GM12864 (cell line): ENCODE results near the gene ANKS1B.

Source experiments
- DNase-seq: peaks from one replicate; pipeline ENCODE4 v3.0.0-alpha.2; 2011; ENCODE audit warnings: low read depth
- H3K4me3 ChIP-seq: 2 replicates; pipeline ENCODE4 v1.5.1; 2011; ENCODE audit warnings: mild to moderate bottlenecking, low read depth, low read length, control low read depth
- TF ChIP-seq, protein P1 (sequence below): IDR thresholded peaks from 2 replicates; pipeline ENCODE4 v1.5.1; 2011; ENCODE audit warnings: low read depth, mild to moderate bottlenecking, moderate library complexity, low read length, control low read depth, inconsistent platforms; ENCODE audit errors: missing control alignments

ANKS1B gene

DNA sequence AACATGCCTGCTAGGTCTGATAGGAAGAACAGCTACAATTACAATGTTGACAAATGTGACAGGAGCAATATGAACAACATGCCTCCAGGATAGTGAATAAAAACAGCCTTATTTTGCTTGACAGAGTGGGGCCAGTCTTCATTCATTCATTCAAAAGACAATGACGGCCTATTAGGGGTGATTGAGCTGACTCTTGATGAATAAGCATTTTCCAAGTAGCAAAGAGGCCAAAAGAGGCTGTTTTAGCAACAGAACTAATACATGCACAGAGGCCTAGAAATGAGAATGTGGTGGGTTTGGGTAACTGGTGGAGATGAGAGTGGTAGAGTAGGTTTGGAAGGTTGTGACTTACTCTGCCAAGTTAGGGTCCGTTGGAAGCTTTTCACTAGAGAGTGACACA, 1201.3 kb downstream of the ANKS1B start:
- TF ChIP-seq, protein P1, sequence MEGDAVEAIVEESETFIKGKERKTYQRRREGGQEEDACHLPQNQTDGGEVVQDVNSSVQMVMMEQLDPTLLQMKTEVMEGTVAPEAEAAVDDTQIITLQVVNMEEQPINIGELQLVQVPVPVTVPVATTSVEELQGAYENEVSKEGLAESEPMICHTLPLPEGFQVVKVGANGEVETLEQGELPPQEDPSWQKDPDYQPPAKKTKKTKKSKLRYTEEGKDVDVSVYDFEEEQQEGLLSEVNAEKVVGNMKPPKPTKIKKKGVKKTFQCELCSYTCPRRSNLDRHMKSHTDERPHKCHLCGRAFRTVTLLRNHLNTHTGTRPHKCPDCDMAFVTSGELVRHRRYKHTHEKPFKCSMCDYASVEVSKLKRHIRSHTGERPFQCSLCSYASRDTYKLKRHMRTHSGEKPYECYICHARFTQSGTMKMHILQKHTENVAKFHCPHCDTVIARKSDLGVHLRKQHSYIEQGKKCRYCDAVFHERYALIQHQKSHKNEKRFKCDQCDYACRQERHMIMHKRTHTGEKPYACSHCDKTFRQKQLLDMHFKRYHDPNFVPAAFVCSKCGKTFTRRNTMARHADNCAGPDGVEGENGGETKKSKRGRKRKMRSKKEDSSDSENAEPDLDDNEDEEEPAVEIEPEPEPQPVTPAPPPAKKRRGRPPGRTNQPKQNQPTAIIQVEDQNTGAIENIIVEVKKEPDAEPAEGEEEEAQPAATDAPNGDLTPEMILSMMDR = no peak
- H3K4me3 ChIP-seq = no peak overlapping the region
- no peak for DNase-seq

DNA sequence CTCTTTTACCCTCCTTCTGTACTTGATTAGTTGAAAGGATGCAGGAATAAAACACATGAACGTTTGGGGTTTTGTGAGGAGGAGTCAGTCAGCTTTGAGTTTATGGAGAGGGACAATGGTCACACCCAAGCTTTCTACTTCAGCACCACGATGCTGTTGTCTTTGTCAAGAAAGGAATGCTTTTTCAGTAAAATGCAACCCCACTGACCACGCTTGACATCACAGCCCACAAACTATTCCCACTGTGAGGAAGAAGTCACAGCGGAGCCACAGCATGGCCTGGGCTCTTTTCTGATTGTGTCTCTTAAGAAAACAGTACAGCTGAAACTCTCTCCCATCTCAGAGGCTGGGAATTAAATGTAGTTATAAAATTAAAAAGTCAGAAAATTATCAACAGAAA, 1204.5 kb downstream of the ANKS1B start:
- TF ChIP-seq, protein P1 = no peak
- DNase-seq = no peak
- H3K4me3 ChIP-seq = no peak overlapping the region

DNA sequence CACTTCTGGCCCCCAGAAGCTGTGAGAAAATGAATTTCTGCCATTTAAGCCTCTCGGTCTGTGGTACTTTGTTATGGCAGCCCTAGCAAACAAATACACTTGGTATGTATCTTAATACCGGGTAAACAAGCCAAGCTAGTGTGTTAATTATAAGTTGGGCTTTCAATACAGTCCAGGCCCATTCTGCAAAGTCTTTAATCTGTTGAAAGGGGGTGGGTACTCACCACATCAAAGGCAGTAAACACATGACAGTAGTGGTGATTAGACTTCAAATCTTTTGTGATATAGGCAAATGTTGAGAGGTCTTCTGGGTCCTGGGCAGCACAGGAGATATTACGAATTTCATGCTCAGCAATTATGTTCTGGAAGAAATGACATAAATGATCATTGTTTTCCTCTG, 1211.9 kb downstream of the ANKS1B start:
- no peak for DNase-seq
- TF ChIP-seq, protein P1 = no peak
- H3K4me3 ChIP-seq = no peak overlapping the region

DNA sequence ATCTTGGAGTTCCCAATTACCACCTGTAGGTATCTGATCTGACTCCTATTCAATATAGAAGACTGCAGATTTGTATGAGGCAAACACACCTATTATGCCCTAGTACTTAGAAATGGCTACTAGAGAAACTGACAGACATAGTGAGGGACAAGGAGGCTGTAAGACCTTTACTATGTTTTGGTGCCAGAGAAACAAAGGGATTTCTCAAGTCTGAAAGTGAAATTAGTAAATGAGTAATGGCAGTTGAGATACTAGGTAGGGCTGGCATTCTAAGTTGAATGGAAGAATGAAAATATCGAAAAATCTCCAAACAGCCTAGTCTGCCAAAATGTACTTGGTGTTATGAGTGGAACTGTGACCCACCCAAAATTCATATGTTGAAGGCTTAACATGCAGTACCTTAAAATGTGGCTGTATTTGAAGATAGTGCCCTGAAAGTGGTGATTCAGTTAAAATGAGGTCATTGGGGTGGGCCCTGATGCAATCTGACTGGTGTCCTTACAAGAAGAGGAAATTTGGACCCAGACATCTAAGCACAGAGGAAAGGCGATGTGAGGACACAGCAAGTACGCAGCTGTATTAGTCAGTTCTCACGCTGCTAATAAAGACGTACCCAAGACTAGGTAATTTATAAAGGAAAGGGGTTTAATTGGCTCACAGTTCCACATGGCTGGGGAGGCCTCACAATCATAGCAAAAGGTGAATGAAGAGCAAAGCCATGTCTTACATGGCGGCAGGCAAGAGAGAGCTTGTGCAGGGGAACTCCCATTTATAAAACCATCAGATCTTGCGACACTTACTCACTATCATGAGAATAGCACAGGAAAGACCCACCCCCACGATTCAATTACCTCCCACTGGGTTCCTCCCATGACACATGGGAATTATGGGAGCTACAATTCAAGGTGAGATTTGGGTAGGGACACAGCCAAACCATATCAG, 1212.7 kb downstream of the ANKS1B start:
- no peak overlapping the region for H3K4me3 ChIP-seq
- TF ChIP-seq, protein P1 = no peak

DNA sequence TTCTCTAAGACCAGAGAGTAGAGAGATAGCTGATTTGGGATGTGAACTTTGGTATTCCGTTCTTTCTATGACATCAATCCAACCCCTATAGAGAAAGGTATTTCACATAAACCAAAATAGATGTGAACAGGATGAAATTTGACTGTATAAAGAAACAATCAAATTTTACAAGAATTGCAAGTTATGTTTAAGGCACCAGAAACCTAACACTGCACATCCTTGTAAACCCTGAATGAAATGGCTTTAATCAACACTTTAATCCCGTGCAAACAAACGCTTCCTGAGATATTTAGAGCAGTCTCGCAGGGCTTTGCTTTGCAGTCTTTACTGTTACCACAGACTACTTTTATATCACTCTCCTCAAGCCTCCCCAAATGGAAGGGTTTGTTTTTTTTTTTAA, 1214.5 kb downstream of the ANKS1B start:
- DNase-seq = no peak
- TF ChIP-seq, protein P1 = no peak
- H3K4me3 ChIP-seq = no peak overlapping the region

More for the DNA sequence above, 1212.7 kb downstream of the ANKS1B start:
- DNase-seq = no peak

DNA sequence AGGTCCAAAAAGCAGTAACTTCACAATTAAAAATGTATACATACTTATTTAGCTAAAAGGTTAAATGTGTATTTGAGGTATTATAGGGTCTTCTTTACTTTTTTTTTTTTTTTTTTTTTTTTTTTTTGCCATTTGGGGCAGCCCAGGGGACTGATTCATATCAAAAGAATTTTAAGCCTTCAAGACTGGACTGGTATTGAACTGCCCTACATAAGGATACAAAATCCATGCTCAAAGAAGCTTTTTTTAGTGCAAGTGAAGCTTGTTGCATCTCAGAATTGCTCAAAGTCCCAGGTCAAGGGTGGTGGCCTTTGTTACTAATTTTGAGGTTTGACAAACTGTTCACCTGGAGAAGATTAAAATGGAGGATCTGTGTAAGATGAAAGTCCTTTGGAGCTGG, 1215.7 kb downstream of the ANKS1B start:
- DNase-seq = no peak
- TF ChIP-seq, protein P1 = no peak
- H3K4me3 ChIP-seq = no peak overlapping the region

DNA sequence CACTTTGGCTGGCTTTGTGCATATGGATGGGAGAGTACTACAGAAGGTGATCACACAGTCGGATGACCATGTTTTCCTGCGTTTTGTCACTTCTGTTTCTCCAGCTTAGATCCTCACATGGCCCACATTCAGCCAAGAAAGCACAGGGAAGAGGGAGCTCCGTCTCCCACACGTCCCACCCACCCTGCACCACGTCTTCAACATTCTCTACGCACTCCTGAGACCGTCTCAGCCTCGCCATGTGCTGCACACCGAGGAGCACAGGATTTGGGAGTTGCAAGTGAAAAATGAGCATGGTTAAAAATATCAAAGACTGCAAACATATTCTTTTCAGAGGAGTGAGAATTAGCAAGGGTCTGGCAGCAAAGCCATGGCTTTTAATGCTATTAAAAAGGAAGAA, 1217.5 kb downstream of the ANKS1B start:
- TF ChIP-seq, protein P1 = no peak
- H3K4me3 ChIP-seq = no peak overlapping the region
- DNase-seq = no peak
